NCI-H82 treated with DMSO at 0.1 percent for 48 hours (cell line): ENCODE measurements around the gene CD53.
"Not testable (repeated sequence)": the region's sequence is repeated elsewhere in the genome, so short reads cannot be mapped to it uniquely, and the experiment has no call there.

Experiments used
- DNase-seq: peaks from one replicate; lab custom pipeline; 2025; ENCODE audit not compliant: unreplicated experiment; lab: John Stamatoyannopoulos, UW

The CD53 gene

DNA sequence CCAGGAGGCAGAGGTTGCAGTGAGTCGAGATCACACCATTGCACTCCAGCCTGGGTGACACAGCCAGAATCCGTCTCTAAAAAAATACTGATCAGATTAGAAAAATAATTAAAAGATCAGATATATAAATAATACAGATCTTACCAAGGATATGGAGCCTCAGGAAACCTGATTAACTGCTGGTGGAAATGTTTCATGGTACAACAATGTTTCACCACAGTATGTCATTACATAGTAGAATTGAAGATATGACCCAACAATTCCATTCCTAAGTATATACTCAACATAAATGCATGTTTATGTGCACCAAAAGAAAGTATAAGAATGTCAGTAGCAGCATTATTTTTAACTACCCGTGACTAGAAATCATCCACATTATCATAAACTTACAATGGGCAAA, 41.7 kb downstream of the CD53 start:
- no peak for DNase-seq

DNA sequence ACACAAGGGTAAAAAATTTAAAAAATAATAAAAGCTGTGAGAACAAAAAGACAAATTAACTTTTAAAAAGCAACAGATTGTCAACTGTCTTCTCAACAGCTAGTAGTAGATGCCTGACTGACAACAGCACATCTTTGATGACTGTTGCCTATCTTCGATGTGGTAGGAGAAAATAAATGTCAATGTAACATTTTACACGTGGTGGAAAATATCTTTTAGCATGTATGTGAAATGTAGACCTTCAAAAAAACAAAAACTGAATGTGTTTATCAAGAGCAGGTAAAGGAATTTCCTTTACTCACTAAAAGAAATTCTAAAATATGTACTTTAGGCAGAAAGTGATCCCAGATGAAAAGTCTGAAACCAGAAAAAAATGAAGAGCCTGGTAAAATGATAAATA, 42.9 kb downstream of the CD53 start:
- DNase-seq = no peak

DNA sequence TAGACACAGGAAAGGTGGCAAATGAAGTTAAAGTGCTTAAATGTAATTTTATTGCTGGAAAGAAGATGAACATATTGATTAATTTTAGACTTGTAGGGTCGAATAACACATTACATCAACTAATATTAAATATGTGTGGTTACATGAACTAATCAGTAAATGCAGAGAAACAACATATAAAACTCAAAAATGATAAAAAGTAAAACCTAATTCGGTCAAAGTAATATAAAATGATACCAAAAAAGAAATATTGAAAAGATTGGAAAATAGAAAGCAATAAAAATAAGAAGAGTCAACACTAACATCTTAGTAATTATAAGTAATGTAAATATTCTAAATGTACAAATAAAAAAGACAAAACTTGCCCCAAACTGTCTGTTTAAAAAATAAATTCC, 43.3 kb downstream of the CD53 start:
- no peak for DNase-seq

DNA sequence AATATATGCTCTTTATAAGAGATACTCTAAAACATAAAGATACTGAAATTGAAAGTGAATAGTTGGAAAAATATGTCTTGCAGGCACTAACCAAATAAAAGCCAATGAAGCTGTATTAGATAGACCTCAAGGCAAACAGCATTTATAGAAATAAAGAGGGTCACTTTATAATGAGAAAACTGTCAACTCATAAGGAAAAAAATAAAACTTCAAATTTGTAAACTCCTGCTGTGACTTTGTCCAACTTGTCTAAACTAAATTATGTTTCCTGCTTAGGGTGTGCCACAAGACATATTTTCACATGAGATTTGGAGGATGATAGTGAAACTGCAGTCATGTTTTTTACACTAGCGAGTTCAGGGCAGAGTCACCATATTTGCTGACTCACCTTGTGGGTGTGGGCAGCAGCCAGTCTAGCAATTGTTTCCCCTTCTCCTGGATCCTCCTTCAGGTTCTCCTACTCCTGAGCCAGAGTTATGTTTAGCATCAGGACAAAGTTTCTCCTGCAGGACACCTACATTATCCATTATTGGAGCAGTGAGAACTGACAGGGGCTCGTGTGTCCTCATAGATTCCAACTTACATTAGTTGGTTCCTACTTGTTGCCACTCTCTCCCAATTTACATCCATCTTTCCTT, 43.8 kb downstream of the CD53 start:
- DNase-seq = no peak

DNA sequence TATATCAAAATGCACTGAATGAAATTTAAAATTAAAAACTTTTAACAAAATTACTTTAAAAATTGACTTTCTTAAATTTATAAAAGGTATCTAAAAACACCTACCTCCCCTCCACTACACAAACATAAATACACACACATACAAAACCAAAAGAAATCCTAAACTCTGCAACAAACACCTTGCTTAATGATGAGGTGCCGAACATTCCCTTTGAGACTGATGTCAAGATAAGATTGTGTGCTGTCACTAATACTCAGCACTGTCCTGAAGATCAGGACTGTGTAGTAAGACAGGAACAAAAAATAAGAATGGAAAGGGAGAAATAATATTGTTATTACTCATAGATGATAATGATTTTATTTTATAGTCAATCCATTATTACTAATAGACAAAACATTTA, 45.1 kb downstream of the CD53 start:
- no peak for DNase-seq

DNA sequence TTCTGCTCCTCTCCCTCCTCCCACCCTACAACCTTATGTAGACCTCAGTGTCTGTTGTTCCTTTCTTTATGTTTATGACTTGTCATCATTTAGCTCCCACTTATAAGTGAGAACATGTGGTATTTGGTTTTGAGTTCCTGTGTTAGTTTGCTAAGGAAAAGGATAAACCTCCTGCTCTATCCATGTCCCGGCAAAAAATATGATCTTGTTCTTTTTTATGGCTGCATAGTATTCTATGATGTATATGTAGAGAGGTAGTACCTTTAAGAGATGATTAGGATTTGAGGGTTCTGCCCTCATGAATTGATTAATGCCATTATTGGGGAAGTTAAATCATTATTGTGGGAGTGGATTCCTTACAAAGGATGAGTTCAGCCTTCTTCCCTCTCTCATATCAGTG, 49.0 kb downstream of the CD53 start:
- DNase-seq = no peak

DNA sequence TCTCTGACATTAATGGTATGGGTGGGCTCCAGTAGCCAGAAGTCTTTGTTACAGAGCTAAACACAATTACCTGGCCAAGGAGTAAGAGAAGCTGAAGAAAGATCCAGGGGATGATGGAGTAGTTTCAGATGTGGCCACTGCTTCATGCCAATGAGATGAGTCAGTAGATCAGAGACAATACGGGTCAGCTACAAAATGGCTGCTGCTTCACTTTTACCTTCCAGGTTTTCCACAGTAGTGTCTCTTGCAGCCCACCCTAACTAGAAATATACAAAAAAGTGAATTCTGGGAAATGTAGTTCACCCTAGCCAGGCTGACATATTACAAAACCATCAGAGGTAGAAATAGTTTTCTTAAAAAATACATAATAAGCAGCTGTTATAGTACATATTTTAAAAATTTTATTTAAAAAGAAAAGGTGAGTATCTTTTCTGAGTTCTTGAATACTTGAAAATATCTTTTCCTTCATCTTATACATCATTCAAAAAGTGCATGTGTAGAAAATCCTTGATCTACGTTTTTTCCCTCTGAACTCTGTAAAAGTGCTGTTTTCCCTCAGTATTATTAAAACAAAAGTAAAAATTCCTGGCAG, 54.6 kb downstream of the CD53 start:
- DNase-seq = no peak

DNA sequence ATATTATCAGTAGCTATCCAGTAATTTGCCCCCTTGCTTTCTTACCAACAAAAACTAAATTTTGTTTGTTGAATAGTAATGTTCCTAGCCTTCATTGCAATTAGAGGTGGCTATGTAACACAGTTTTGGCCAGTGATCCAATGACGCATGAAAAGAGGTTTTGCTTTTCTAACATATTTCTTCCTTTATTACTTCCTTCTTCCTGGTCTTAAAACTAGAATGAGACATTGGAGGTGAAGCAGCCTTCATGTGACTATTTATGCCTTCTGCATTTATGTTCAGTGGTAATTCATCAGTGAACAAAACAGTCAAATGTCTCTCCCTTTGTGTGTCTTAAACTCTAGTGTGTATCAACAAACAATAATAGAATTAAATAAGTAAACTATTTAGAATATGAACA, 55.2 kb downstream of the CD53 start:
- no peak for DNase-seq

DNA sequence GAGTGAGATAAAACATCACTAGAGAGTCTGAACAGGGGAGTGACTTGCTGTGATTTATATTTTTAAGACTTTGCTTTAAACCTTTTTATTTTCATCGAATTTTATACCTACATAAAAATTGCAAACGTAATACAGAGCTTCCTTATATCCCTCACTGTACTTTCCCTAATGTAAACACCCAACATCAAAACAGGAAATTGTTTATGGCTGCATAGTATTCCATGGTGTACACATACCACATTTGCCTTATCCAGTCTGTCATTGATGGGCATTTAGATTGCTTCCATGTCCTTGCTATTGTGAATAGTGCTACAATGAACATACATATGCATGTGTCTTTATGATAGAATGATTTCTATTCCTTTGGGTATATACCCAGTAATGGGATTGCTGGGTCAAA, 56.0 kb downstream of the CD53 start:
- DNase-seq = no peak

DNA sequence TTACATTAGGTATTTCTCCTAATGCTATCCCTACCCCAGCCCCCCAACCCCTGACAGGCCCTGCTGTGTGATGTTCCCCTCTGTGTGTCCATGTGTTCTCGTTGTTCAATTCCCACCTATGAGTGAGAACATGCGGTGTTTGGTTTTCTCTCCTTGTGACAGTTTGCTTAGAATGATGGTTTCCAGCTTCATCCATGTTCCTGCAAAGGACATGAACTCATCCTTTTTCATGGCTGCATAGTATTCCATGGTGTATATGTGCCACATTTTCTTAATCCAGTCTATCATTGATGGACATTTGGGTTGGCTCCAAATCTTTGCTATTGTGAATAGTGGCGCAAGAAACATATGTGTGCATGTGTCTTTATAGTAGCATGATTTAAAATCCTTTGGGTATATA, 58.1 kb downstream of the CD53 start:
- not testable (repeated sequence) for DNase-seq

DNA sequence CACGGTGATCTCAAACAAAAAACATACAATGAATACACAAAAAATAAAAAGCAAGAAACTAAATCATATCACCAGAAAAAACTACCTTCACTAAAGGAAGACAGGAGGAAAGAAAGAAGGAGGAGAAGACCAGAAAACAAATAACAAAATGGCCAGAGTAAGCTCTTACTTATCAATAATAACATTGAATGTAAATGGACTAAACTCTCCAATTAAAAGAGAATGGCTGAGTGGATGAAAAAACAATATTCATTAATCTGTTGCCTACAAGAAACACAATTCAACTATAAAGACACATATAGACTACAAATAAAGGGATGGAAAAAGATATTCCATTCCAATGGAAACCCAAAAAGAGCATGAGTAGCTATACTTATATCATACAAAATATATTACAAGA, 63.6 kb downstream of the CD53 start:
- DNase-seq = no peak

DNA sequence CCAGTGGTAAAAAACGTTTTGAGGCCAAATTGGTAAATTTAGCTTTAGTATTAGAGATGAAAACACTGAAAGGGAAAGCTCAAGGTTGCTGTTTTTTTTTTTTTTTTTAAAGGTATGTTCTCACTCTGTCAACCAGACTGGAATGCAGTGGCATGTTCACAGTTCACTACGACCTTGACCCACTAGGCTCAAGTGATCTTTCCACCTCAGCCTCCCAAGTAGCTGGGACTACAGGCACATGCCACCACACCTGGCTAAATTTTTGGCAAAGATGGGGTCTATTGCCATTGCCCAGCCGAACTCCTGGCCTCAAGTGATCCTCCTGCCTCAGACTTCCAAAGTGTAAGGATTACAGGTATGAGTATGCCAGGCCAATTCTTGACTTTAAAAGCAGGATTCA, 71.9 kb downstream of the CD53 start:
- no peak for DNase-seq

DNA sequence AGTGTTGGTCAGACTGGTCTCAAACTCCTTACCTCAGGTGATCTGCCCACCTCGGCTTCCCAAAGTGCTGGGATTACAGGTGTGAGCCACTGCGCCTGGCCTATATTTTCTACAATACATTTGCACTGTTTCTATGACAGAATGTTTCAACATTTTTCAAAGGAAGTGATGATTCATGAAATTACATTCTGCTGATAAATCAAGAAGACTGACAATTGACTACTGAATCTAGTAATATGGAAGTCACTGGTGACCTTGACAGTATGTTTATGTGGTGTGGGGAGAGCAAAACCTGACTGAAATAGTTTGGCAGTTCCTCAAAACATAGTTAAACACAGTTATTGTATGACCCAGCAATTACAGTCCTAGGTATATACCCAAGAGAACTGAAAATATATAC, 72.7 kb downstream of the CD53 start:
- no peak for DNase-seq

DNA sequence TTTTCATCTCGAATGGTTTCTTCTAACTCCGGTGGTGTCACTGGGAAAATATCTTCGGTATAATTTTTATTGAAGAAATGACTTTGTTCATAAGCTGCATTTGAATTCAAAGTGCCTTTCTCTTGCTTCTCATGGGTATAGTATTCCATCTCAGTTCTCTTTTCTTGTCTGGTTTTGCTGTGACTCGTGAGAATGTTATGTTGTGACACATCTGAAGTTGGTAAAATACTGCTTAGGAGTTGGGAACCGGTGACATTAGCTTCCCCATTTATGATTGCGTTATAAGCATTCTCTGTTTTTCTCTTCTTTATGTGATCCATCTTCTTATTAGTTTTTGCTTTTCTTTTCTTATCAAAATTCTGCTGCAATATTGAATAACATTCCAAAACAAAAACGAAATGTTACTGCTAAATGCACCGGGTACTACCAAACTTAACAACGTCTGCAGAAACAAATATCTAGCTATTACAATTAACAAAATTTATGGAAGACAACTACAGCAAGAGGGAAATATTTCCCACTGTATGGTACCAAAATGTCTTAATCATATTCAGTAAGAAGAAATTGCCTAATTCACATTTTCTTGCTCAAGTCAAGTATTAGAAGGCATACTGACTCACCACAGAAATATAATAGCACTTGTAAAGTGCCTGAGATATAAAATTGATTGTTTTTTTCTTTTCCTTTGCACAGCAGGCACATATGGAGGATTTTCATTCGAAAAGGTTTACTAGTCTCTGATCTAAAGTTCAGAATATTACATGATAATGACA, 75.3 kb downstream of the CD53 start:
- DNase-seq = no peak
